H1 (cell line): ENCODE measurements around the gene C6orf136. TPM values are rescaled to one million over a fixed set of nuclear protein-coding genes. Genes with fewer than 3 reads are reported as not detected.

Experiments
- BACH1 ChIP-seq: IDR thresholded peaks from 2 replicates; pipeline ENCODE4 v1.6.1; 2012; ENCODE audit warnings: low read length, improper control_type of control experiment
- CHD7 ChIP-seq: fragments of 300-600 bp; sonication (generic); IDR thresholded peaks from 2 replicates; pipeline ENCODE4 v1.7.1; 2012; ENCODE audit warnings: low read length, moderate library complexity, mild to moderate bottlenecking, inconsistent platforms; ENCODE audit not compliant: insufficient replicate concordance
- EGR1 ChIP-seq: IDR thresholded peaks from 2 replicates; pipeline ENCODE4 v1.6.1; 2011; ENCODE audit warnings: low read depth, low read length, borderline replicate concordance
- POLR2AphosphoS5 ChIP-seq: IDR thresholded peaks from 2 replicates; pipeline ENCODE4 v1.6.1; 2011; ENCODE audit warnings: low read depth, low read length
- SP1 ChIP-seq: IDR thresholded peaks from 2 replicates; pipeline ENCODE4 v1.6.1; 2011; ENCODE audit warnings: low read depth, low read length
- SRF ChIP-seq: IDR thresholded peaks from 2 replicates; pipeline ENCODE4 v1.6.1; 2011; ENCODE audit warnings: mild to moderate bottlenecking, low read depth, low read length, moderate library complexity
- TAF7 ChIP-seq: optimal IDR thresholded peaks from 2 replicates; pipeline ENCODE3; 2011; ENCODE audit warnings: low read depth, mild to moderate bottlenecking, inconsistent platforms, low read length, moderate library complexity, borderline replicate concordance
- TCF12 ChIP-seq: IDR thresholded peaks from 2 replicates; pipeline ENCODE4 v1.6.1; 2011; ENCODE audit warnings: low read depth, mild to moderate bottlenecking, low read length
- USF2 ChIP-seq: IDR thresholded peaks from 2 replicates; pipeline ENCODE4 v1.6.1; 2011; ENCODE audit warnings: low read length, improper control_type of control experiment
- polyA plus RNA-seq, 7 experiments: library from polyadenylated mRNA; depleted of rRNA in 3 of 7; stranded (reverse) in 5 of 7; unstranded in 2 of 7; fragments of >200 nt in 5 of 7; fragments of 200-250 nt in 2 of 7; gene quantifications; 1 replicate in 5 of 7; 2 replicates in 1 of 7; 4 replicates in 1 of 7; pipeline versions ENCODE4 v1.2.1 to v1.2.3, GENCODE V29; 2011 to 2013; ENCODE audit warnings: missing spikeins in 2 of 7, mixed read lengths in 2 of 7
- total RNA-seq: library from RNA; stranded (reverse); fragmentation: NEBNext Ultra II Directional; extraction: Animal tissue kit (Norgen Biotek cat#: 25700); gene quantifications from 2 replicates; pipeline ENCODE4 v1.2.1, GENCODE V29; 2021

C6orf136 gene
- total and polyA plus RNA-seq, 2 of the 8 experiments (the other 6 are each of a cell fraction or from before 2014, with no cell fraction given) = 20.8 to 23.1 TPM

GRCh38 chr6:30686908-30687658 is 40.1 kb downstream of the C6orf136 start (continued):
- TF ChIP-seq EGR1 (peak; percentile 97), USF2 (no peak), BACH1 (peak; percentile 81), POLR2AphosphoS5 (peak; percentile 27; the same call in 1 of the 2 replicates), TCF12 (0 out of 2 replicates have a peak, but pooled peaks have one; percentile 4), TAF7 (peak; percentile 16), CHD7 (no peak), SRF (no peak), SP1 (0 out of 2 replicates have a peak, but pooled peaks have one; percentile 57)
